PC-3 (cell line): ENCODE measurements around the gene HOMEZ. TPM values are rescaled to one million over a fixed set of nuclear protein-coding genes. Genes with fewer than 3 reads are reported as not detected.
"Not testable (repeated sequence)": the region's sequence is repeated elsewhere in the genome, so short reads cannot be mapped to it uniquely, and the experiment has no call there.

Experiments
- ATAC-seq: fragments of 200-7000 bp; cut with Tn5 transposase; 2 replicates; pipeline ENCODE4 v1.9.1; 2020; ENCODE audit warnings: mild to moderate bottlenecking, moderate library complexity
- BruUV-seq: library from RNA; stranded (reverse); fragments of 400-500 nt; replicated peaks from 2 replicates; lab custom pipeline; 2021; lab: Mats Ljungman, UMichigan
- CTCF ChIA-PET: fragments of 300-600 bp; sonication (Branson Sonifier 250); formaldehyde crosslinking; loops from one replicate; lab custom pipeline; 2022; ENCODE audit warnings: antibody characterized with exemption; lab: Charles Lee
- POLR2A ChIA-PET: fragments of 300-600 bp; sonication (Branson Sonifier 250); formaldehyde crosslinking; loops from one replicate; lab custom pipeline; 2022; ENCODE audit warnings: antibody characterized with exemption; ENCODE audit not compliant: unreplicated experiment; lab: Charles Lee
- DNase-seq: peaks from one replicate; pipeline ENCODE4 v3.0.0-alpha.2; 2015
- H2AFZ ChIP-seq: fragments of 300-600 bp; sonication (generic); 2 replicates; pipeline ENCODE4 v1.6.0; 2016; ENCODE audit warnings: antibody characterized with exemption, low read length
- H3F3A ChIP-seq: fragments of 300-600 bp; sonication (generic); one replicate; pipeline ENCODE4 v1.6.0; 2017; ENCODE audit warnings: antibody characterized with exemption, low read length, control low read depth, mild to moderate bottlenecking; ENCODE audit not compliant: unreplicated experiment
- H3K27ac ChIP-seq: fragments of 300-600 bp; sonication (generic); 2 replicates; pipeline ENCODE4 v1.5.1; 2016; ENCODE audit warnings: mild to moderate bottlenecking, low read length
- H3K27me3 ChIP-seq: fragments of 300-600 bp; sonication (generic); 2 replicates; pipeline ENCODE4 v1.6.1; 2016; ENCODE audit warnings: low read length, mixed read lengths
- H3K36me3 ChIP-seq: fragments of 300-600 bp; sonication (generic); 2 replicates; pipeline ENCODE4 v1.6.1; 2016; ENCODE audit warnings: low read depth, mixed run types, low read length, mixed read lengths
- H3K4me1 ChIP-seq: fragments of 300-600 bp; sonication (generic); 2 replicates; pipeline ENCODE4 v1.5.1; 2016; ENCODE audit warnings: low read length; ENCODE audit not compliant: insufficient read depth
- H3K4me2 ChIP-seq: fragments of 300-600 bp; sonication (generic); 2 replicates; pipeline ENCODE4 v1.6.0; 2016; ENCODE audit warnings: low read length
- H3K4me3 ChIP-seq: fragments of 300-600 bp; sonication (generic); 2 replicates; pipeline ENCODE4 v1.5.1; 2016; ENCODE audit warnings: mild to moderate bottlenecking, low read length, mixed read lengths
- H3K79me2 ChIP-seq: fragments of 300-600 bp; sonication (generic); 2 replicates; pipeline ENCODE4 v1.6.1; 2017; ENCODE audit warnings: low read length, mixed read lengths
- H3K9ac ChIP-seq: fragments of 300-600 bp; sonication (generic); 2 replicates; pipeline ENCODE4 v1.6.0; 2016; ENCODE audit warnings: mild to moderate bottlenecking, low read length
- H3K9me2 ChIP-seq: fragments of 300-600 bp; sonication (generic); replicated peaks from 2 replicates; pipeline ENCODE4 v1.6.1; 2016; ENCODE audit warnings: mixed run types, low read length, mixed read lengths
- H3K9me3 ChIP-seq: fragments of 300-600 bp; sonication (generic); 2 replicates; pipeline ENCODE4 v1.6.1; 2016; ENCODE audit warnings: low read length, mixed read lengths
- H4K20me1 ChIP-seq: fragments of 300-600 bp; sonication (generic); 2 replicates; pipeline ENCODE4 v1.6.1; 2016; ENCODE audit warnings: low read length, mixed read lengths
- CTCF ChIP-seq: fragments of 300-600 bp; sonication (generic); conservative IDR thresholded peaks from 2 replicates; pipeline ENCODE4 v1.5.1; 2017; ENCODE audit warnings: antibody characterized with exemption, low read depth, mild to moderate bottlenecking, low read length
- EZH2 ChIP-seq: fragments of 300-600 bp; sonication (generic); IDR thresholded peaks from one replicate; pipeline ENCODE4 v1.6.1; 2017; ENCODE audit warnings: antibody characterized with exemption, mild to moderate bottlenecking, low read length; ENCODE audit not compliant: unreplicated experiment
- EZH2phosphoT487 ChIP-seq: fragments of 300-600 bp; sonication (generic); IDR thresholded peaks from 2 replicates; pipeline ENCODE4 v1.6.1; 2018; ENCODE audit warnings: mild to moderate bottlenecking, antibody characterized with exemption, low read length, borderline replicate concordance
- intact Hi-C: fragments of 100-400 bp; cut with micrococcal nuclease; formaldehyde crosslinking; loops from 2 replicates; pipeline ENCODE4 v1.9.0; 2023
- total RNA-seq: library from RNA; depleted of rRNA; stranded (reverse); fragments of >200 nt; gene quantifications from 2 replicates; pipeline ENCODE4 v1.2.3, GENCODE V29; 2014

Gene HOMEZ
- total RNA-seq, 1 experiment from 2014 or later, result 7.7 TPM

GRCh38 chr14:23277189-23277588, 8.7 kb downstream of the HOMEZ start:
- Histone ChIP-seq H3K4me1 (no peaks in the 10 kb centered on the region), H4K20me1 (no peaks in the 10 kb centered on the region), H3K4me3 (no peak overlapping the region), H3F3A (no peaks in the 10 kb centered on the region), H3K79me2 (no peaks in the 10 kb centered on the region), H3K27me3 (no peaks in the 10 kb centered on the region), H2AFZ (no peak overlapping the region), H3K4me2 (no peak overlapping the region), H3K9me3 (no peaks in the 10 kb centered on the region), H3K27ac (no peak overlapping the region), H3K9ac (no peak overlapping the region), H3K9me2 (no peaks in the 10 kb centered on the region), H3K36me3 (no peaks in the 10 kb centered on the region)
- no peak for ATAC-seq
- no TSS peak for BruUV-seq
- CTCF ChIA-PET, result no interaction called here
- POLR2A ChIA-PET, result no interaction called here
- DNase-seq, result no peak
- TF ChIP-seq CTCF (no peak), EZH2 (no peak), EZH2phosphoT487 (no peak)
- intact Hi-C loops, result no loop called here

GRCh38 chr14:23275412-23275811, 10.5 kb downstream of the HOMEZ start:
- no peaks in the 10 kb centered on the region for H3F3A ChIP-seq
- ChIA-PET POLR2A (no interaction called here), CTCF (no interaction called here)
- no peaks in the 10 kb centered on the region for H3K9me2 ChIP-seq
- H3K79me2 ChIP-seq, result no peaks in the 10 kb centered on the region
- H3K4me1 ChIP-seq, result no peaks in the 10 kb centered on the region
- H3K4me3 ChIP-seq, result no peak overlapping the region
- no peak overlapping the region for H3K27ac ChIP-seq
- intact Hi-C loops, result no loop called here
- no peaks in the 10 kb centered on the region for H3K9me3 ChIP-seq
- no peak overlapping the region for H3K4me2 ChIP-seq
- no peaks in the 10 kb centered on the region for H3K36me3 ChIP-seq
- H3K27me3 ChIP-seq, result no peaks in the 10 kb centered on the region
- no peak overlapping the region for H2AFZ ChIP-seq
- H4K20me1 ChIP-seq, result no peaks in the 10 kb centered on the region
- TF ChIP-seq EZH2, result no peak
- no peak for TF ChIP-seq CTCF
- no peak for TF ChIP-seq EZH2phosphoT487
- H3K9ac ChIP-seq, result no peak overlapping the region
- DNase-seq (no peak), ATAC-seq (no peak)
- no TSS peak for BruUV-seq

- intact Hi-C loops, result no loop called here
- Histone ChIP-seq H3K27me3 (0 out of 2 replicates have a peak, but pooled peaks cover 3% of the 10 kb centered on the region), H3K36me3 (no peaks in the 10 kb centered on the region), H3K27ac (no peak overlapping the region), H4K20me1 (no peaks in the 10 kb centered on the region), H3K4me3 (no peak overlapping the region), H3K9me2 (no peaks in the 10 kb centered on the region), H3K4me2 (no peak overlapping the region), H3F3A (no peaks in the 10 kb centered on the region), H2AFZ (no peak overlapping the region), H3K79me2 (no peaks in the 10 kb centered on the region), H3K4me1 (no peaks in the 10 kb centered on the region), H3K9me3 (no peaks in the 10 kb centered on the region), H3K9ac (no peak overlapping the region)
- POLR2A ChIA-PET, result no interaction called here
- no TSS peak for BruUV-seq
- CTCF ChIA-PET, result no interaction called here
- TF ChIP-seq EZH2phosphoT487 (no peak), CTCF (no peak), EZH2 (no peak)
- no peak for DNase-seq
- no peak for ATAC-seq
Measured at GRCh38 chr14:23269193-23269592, 16.7 kb downstream of the HOMEZ start.

- ATAC-seq, H3K9ac ChIP-seq, H3K4me1 ChIP-seq, H4K20me1 ChIP-seq, DNase-seq, H3F3A ChIP-seq, H3K9me3 ChIP-seq, H3K9me2 ChIP-seq, POLR2A ChIA-PET, CTCF ChIA-PET, BruUV-seq, H3K36me3 ChIP-seq, intact Hi-C loops, H3K4me2 ChIP-seq, H3K79me2 ChIP-seq, H3K4me3 ChIP-seq, H2AFZ ChIP-seq, H3K27ac ChIP-seq: not testable (repeated sequence)
- peaks cover 22% of the 10 kb centered on the region for H3K27me3 ChIP-seq
Measured at GRCh38 chr14:23260849-23261248, 25.1 kb downstream of the HOMEZ start.
